ENCODE data around the gene FAM184B.

DNA sequence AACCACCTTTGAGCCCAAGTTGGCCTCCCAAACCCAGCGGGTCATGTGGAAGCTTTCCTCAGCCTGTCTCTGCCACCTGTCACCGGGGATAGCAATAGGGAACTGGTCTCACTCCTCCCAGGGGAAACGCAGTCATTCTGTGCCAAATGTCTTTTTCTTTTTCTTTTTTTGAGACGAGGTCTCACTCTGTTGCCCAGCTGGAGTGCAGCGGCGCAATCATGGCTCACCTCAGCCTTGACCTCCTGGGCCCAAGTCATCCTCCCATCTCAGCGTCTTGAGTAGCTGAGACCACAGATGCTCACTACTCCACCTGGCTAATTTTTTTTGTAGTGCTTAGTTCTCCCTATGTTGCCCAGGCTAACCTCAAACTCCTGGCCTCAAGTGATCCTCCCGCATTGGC is 126.7 kb downstream of the FAM184B start:
- TF ChIP-seq ZBTB21 (tag by site-specific recombination; IDR thresholded peaks at IDR 0.05) (no peak), CTCF (tag by site-specific recombination; IDR thresholded peaks at IDR 0.05) (no peak), ZNF350 (tag by site-specific recombination; IDR thresholded peaks at IDR 0.05) (no peak), REST (tag by site-specific recombination; IDR thresholded peaks at IDR 0.05) (no peak), ZEB2 (tag by site-specific recombination; IDR thresholded peaks at IDR 0.05) (no peak), YY1 (tag by site-specific recombination; IDR thresholded peaks at IDR 0.05) (no peak), ZNF701 (tag by site-specific recombination; IDR thresholded peaks at IDR 0.05) (no peak), KLF9 (tag by site-specific recombination; IDR thresholded peaks at IDR 0.05; ENCODE audit: low read depth) (no peak)
- TF ChIP-seq, protein P1, sequence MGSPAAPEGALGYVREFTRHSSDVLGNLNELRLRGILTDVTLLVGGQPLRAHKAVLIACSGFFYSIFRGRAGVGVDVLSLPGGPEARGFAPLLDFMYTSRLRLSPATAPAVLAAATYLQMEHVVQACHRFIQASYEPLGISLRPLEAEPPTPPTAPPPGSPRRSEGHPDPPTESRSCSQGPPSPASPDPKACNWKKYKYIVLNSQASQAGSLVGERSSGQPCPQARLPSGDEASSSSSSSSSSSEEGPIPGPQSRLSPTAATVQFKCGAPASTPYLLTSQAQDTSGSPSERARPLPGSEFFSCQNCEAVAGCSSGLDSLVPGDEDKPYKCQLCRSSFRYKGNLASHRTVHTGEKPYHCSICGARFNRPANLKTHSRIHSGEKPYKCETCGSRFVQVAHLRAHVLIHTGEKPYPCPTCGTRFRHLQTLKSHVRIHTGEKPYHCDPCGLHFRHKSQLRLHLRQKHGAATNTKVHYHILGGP (tag by site-specific recombination; IDR thresholded peaks at IDR 0.05) = no peak
